Ishikawa (cell line): ENCODE measurements around the gene CDC45.

Experiments used
- CEBPB ChIP-seq: IDR thresholded peaks from 2 replicates; pipeline ENCODE4 v1.6.1; 2012
- CREB1 ChIP-seq: IDR thresholded peaks from 2 replicates; pipeline ENCODE4 v1.6.1; 2012; ENCODE audit warnings: low read depth
- EGR1 ChIP-seq: IDR thresholded peaks from 2 replicates; pipeline ENCODE4 v1.6.1; 2012
- EP300 ChIP-seq: IDR thresholded peaks from 2 replicates; pipeline ENCODE4 v1.6.1; 2012; ENCODE audit warnings: borderline replicate concordance
- FOXM1 ChIP-seq: IDR thresholded peaks from 2 replicates; pipeline ENCODE4 v1.6.1; 2012; ENCODE audit warnings: low read depth, borderline replicate concordance
- MAX ChIP-seq: IDR thresholded peaks from 2 replicates; pipeline ENCODE4 v1.6.1; 2012
- NFIC ChIP-seq: IDR thresholded peaks from 2 replicates; pipeline ENCODE4 v1.6.1; 2012
- RAD21 ChIP-seq: IDR thresholded peaks from 2 replicates; pipeline ENCODE4 v1.6.1; 2012; ENCODE audit warnings: low read depth
- REST ChIP-seq: IDR thresholded peaks from 2 replicates; pipeline ENCODE4 v1.6.1; 2012; ENCODE audit warnings: low read depth, mild to moderate bottlenecking
- TAF1 ChIP-seq: IDR thresholded peaks from 2 replicates; pipeline ENCODE4 v1.6.1; 2012; ENCODE audit warnings: low read depth, mild to moderate bottlenecking
- TCF12 ChIP-seq: IDR thresholded peaks from 2 replicates; pipeline ENCODE4 v1.6.1; 2012; ENCODE audit warnings: low read depth
- TEAD4 ChIP-seq: IDR thresholded peaks from 2 replicates; pipeline ENCODE4 v1.6.1; 2012
- USF1 ChIP-seq: IDR thresholded peaks from 2 replicates; pipeline ENCODE4 v1.6.1; 2012
- YY1 ChIP-seq: IDR thresholded peaks from 2 replicates; pipeline ENCODE4 v1.6.1; 2012; ENCODE audit warnings: low read depth
- ZBTB7A ChIP-seq: IDR thresholded peaks from 2 replicates; pipeline ENCODE4 v1.6.1; 2012; ENCODE audit warnings: low read depth

Gene CDC45

GRCh38 chr22:19559324-19559811, 79.6 kb downstream of the CDC45 start:
- TF ChIP-seq EP300 (no peak), RAD21 (no peak), CEBPB (no peak), REST (no peak), TCF12 (no peak), ZBTB7A (no peak), MAX (no peak), FOXM1 (no peak), NFIC (no peak), YY1 (no peak), TAF1 (no peak), USF1 (no peak), TEAD4 (no peak), CREB1 (no peak), EGR1 (no peak)

- TF ChIP-seq RAD21 = no peak
- no peak for TF ChIP-seq USF1
- TF ChIP-seq EGR1 = no peak
- no peak for TF ChIP-seq EP300
- no peak for TF ChIP-seq NFIC
- TF ChIP-seq MAX = no peak
- no peak for TF ChIP-seq TCF12
- TF ChIP-seq YY1 = no peak
- TF ChIP-seq FOXM1 = no peak
Observed at GRCh38 chr22:19559956-19560355, 80.2 kb downstream of the CDC45 start.

GRCh38 chr22:19565382-19566278, 85.9 kb downstream of the CDC45 start:
- TF ChIP-seq TAF1 (no peak), REST (no peak), TEAD4 (no peak), NFIC (no peak), CREB1 (no peak), FOXM1 (no peak), YY1 (no peak), EGR1 (no peak), TCF12 (no peak), USF1 (no peak), CEBPB (no peak), ZBTB7A (no peak), RAD21 (no peak), MAX (no peak), EP300 (no peak)

- TF ChIP-seq TCF12 = no peak
Observed at GRCh38 chr22:19566279-19567156, 86.8 kb downstream of the CDC45 start.
